Occipital lobe (tissue), 2 donors: ENCODE results near the gene ZMAT3. TPM values are rescaled to one million over a fixed set of nuclear protein-coding genes. Genes with fewer than 3 reads are reported as not detected.
A peak's percentile ranks its signal among the peaks of the same experiment; 100 is the strongest.
"Not testable (repeated sequence)": the region's sequence is repeated elsewhere in the genome, so short reads cannot be mapped to it uniquely, and the experiment has no call there.

ENCODE experiments used
- DNase-seq: peaks from one replicate; lab custom pipeline; 2025; lab: John Stamatoyannopoulos, UW
- total RNA-seq: library from RNA; depleted of rRNA; stranded (reverse); fragments of >200 nt; gene quantifications from one replicate; pipeline ENCODE4 v1.2.3, GENCODE V29; 2014

Gene ZMAT3
- total RNA-seq, 1 donor from 2014 or later = 8.6 TPM

GRCh38 chr3:179068779-179069530, 2.7 kb downstream of the ZMAT3 start:
- DNase-seq = no peak

- no peak for DNase-seq
Measured at GRCh38 chr3:179067839-179068238, 3.8 kb downstream of the ZMAT3 start.

GRCh38 chr3:179067291-179067690, 4.3 kb downstream of the ZMAT3 start:
- DNase-seq = no peak

- DNase-seq = no peak
Measured at GRCh38 chr3:179063945-179064560, 7.6 kb downstream of the ZMAT3 start.

- DNase-seq = no peak
Measured at GRCh38 chr3:179056326-179056725, 15.3 kb downstream of the ZMAT3 start.

GRCh38 chr3:179054565-179054964, 17.0 kb downstream of the ZMAT3 start:
- not testable (repeated sequence) for DNase-seq

GRCh38 chr3:179046497-179047353, 24.9 kb downstream of the ZMAT3 start:
- no peak for DNase-seq

- no peak for DNase-seq
Measured at GRCh38 chr3:179045719-179046402, 25.7 kb downstream of the ZMAT3 start.

- not testable (repeated sequence) for DNase-seq
Measured at GRCh38 chr3:179038899-179039251, 32.7 kb downstream of the ZMAT3 start.

GRCh38 chr3:179038216-179038898, 33.3 kb downstream of the ZMAT3 start:
- no peak for DNase-seq

- DNase-seq = peak; percentile 67
Measured at GRCh38 chr3:179037351-179037750, 34.3 kb downstream of the ZMAT3 start.

GRCh38 chr3:179036626-179037300, 34.8 kb downstream of the ZMAT3 start:
- DNase-seq = no peak

- no peak for DNase-seq
Measured at GRCh38 chr3:179036226-179036625, 35.4 kb downstream of the ZMAT3 start.

- DNase-seq = no peak
Measured at GRCh38 chr3:179035232-179035631, 36.4 kb downstream of the ZMAT3 start.

GRCh38 chr3:179033304-179033657, 38.3 kb downstream of the ZMAT3 start:
- DNase-seq = not testable (repeated sequence)

GRCh38 chr3:179032454-179033303, 38.9 kb downstream of the ZMAT3 start:
- not testable (repeated sequence) for DNase-seq

- DNase-seq = no peak
Measured at GRCh38 chr3:179029096-179029495, 42.5 kb downstream of the ZMAT3 start.

- DNase-seq = no peak
Measured at GRCh38 chr3:179028408-179028807, 43.2 kb downstream of the ZMAT3 start.

- no peak for DNase-seq
Measured at GRCh38 chr3:179027326-179027900, 44.2 kb downstream of the ZMAT3 start.
